Measurements from ENCODE around the gene PLEKHD1. TPM values are rescaled to one million over a fixed set of nuclear protein-coding genes. Genes with fewer than 3 reads are reported as not detected.

Gene PLEKHD1
- total and polyA plus RNA-seq, 2 donors (not counting 1 experiment from before 2014, with no cell fraction given) = under 0.01 to 0.01 TPM

DNA sequence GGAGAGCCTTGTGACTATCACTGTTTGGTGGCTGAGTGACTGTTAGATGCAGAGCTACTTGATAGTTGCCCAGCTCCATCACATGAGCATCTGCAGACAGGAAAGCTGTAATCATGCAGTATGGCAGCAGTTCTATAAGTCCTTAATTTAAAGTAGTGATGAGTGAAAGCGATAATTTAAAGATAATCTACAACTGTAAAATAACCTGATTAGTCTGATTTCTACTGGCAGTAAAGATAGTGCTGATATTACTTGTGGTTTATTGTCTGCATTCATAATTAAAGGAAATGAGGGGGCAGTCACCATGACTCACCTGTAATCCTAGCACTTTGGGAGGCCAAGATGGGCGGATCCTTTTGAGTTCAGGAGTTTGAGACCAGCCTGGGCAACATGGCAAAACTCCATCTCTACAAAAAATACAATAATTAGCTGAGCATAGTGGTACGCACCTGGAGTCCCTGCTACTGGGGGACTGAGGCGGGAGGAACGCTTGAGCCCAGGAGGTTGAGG lies 41.2 kb upstream of the PLEKHD1 start:
- Histone ChIP-seq H3K4me1 (ENCODE audit: control insufficient read depth, extremely low read depth, insufficient read depth, low read length) (no peaks in the 10 kb centered on the region), H4K20me1 (ENCODE audit: control insufficient read depth, extremely low read depth, insufficient read depth, low read length) (no peaks in the 10 kb centered on the region), H3K27me3 (ENCODE audit: control insufficient read depth, insufficient read depth, low read length) (no peaks in the 10 kb centered on the region), H3K79me2 (ENCODE audit: control insufficient read depth, insufficient read depth, low read length) (no peaks in the 10 kb centered on the region), H3K9me3 (ENCODE audit: control insufficient read depth, insufficient read depth, low read depth, low read length) (no peaks in the 10 kb centered on the region), H3K36me3 (ENCODE audit: control insufficient read depth, insufficient read depth, low read length) (peaks cover 2% of the 10 kb centered on the region), H3K4me2 (ENCODE audit: extremely low read depth, insufficient read depth, low read length) (no peak overlapping the region), H3K4me3 (replicated peaks in 1 of 4; ENCODE audit: control extremely low read depth in 1 of 4, insufficient read depth in 1 of 4, low read depth in 3 of 4, low read length in 4 of 4) (no peak overlapping the region), H2AFZ (ENCODE audit: low read length) (no peak overlapping the region), H3K27ac (ENCODE audit: insufficient read depth, low read length) (no peak overlapping the region), H3K9ac (ENCODE audit: insufficient read depth, low read length) (no peak overlapping the region)
- no peak for DNase-seq (ENCODE audit: low read depth in 2 of 2)
- no peak for TF ChIP-seq EZH2 (IDR thresholded peaks at IDR 0.05; ENCODE audit: low read length, missing control alignments)
- TF ChIP-seq, protein P1, sequence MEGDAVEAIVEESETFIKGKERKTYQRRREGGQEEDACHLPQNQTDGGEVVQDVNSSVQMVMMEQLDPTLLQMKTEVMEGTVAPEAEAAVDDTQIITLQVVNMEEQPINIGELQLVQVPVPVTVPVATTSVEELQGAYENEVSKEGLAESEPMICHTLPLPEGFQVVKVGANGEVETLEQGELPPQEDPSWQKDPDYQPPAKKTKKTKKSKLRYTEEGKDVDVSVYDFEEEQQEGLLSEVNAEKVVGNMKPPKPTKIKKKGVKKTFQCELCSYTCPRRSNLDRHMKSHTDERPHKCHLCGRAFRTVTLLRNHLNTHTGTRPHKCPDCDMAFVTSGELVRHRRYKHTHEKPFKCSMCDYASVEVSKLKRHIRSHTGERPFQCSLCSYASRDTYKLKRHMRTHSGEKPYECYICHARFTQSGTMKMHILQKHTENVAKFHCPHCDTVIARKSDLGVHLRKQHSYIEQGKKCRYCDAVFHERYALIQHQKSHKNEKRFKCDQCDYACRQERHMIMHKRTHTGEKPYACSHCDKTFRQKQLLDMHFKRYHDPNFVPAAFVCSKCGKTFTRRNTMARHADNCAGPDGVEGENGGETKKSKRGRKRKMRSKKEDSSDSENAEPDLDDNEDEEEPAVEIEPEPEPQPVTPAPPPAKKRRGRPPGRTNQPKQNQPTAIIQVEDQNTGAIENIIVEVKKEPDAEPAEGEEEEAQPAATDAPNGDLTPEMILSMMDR (conservative IDR thresholded peaks at IDR 0.05 in 1 of 2, IDR thresholded peaks at IDR 0.05 in 1 of 2; ENCODE audit: low read depth in 1 of 2, low read length in 2 of 2) = no peak

GRCh38 chr14:69449216-69449615 lies 35.3 kb upstream of the PLEKHD1 start:
- Histone ChIP-seq H3K9me3 (ENCODE audit: control insufficient read depth, insufficient read depth, low read depth, low read length) (no peaks in the 10 kb centered on the region), H3K9ac (ENCODE audit: insufficient read depth, low read length) (no peak overlapping the region), H3K4me2 (ENCODE audit: extremely low read depth, insufficient read depth, low read length) (no peak overlapping the region), H3K36me3 (ENCODE audit: control insufficient read depth, insufficient read depth, low read length) (no peaks in the 10 kb centered on the region), H3K27me3 (ENCODE audit: control insufficient read depth, insufficient read depth, low read length) (no peaks in the 10 kb centered on the region), H3K27ac (ENCODE audit: insufficient read depth, low read length) (no peak overlapping the region), H3K4me1 (ENCODE audit: control insufficient read depth, extremely low read depth, insufficient read depth, low read length) (no peaks in the 10 kb centered on the region), H2AFZ (ENCODE audit: low read length) (no peak overlapping the region), H3K4me3 (replicated peaks in 1 of 4; ENCODE audit: control extremely low read depth in 1 of 4, insufficient read depth in 1 of 4, low read depth in 3 of 4, low read length in 4 of 4) (no peak overlapping the region), H4K20me1 (ENCODE audit: control insufficient read depth, extremely low read depth, insufficient read depth, low read length) (no peaks in the 10 kb centered on the region), H3K79me2 (ENCODE audit: control insufficient read depth, insufficient read depth, low read length) (no peaks in the 10 kb centered on the region)
- no peak for DNase-seq (ENCODE audit: low read depth in 2 of 2)
- TF ChIP-seq EZH2 (IDR thresholded peaks at IDR 0.05; ENCODE audit: low read length, missing control alignments) = no peak
- TF ChIP-seq, protein P1 (conservative IDR thresholded peaks at IDR 0.05 in 1 of 2, IDR thresholded peaks at IDR 0.05 in 1 of 2; ENCODE audit: low read depth in 1 of 2, low read length in 2 of 2) = no peak

- no peak overlapping the region for H2AFZ ChIP-seq (ENCODE audit: low read length)
- no peaks in the 10 kb centered on the region for H3K4me1 ChIP-seq (ENCODE audit: control insufficient read depth, extremely low read depth, insufficient read depth, low read length)
- no peak overlapping the region for H3K27ac ChIP-seq (ENCODE audit: insufficient read depth, low read length)
- H3K4me2 ChIP-seq (ENCODE audit: extremely low read depth, insufficient read depth, low read length) = no peak overlapping the region
- H3K79me2 ChIP-seq (ENCODE audit: control insufficient read depth, insufficient read depth, low read length) = no peaks in the 10 kb centered on the region
- H3K27me3 ChIP-seq (ENCODE audit: control insufficient read depth, insufficient read depth, low read length) = no peaks in the 10 kb centered on the region
- no peak for DNase-seq (ENCODE audit: low read depth in 2 of 2)
- H3K36me3 ChIP-seq (ENCODE audit: control insufficient read depth, insufficient read depth, low read length) = no peaks in the 10 kb centered on the region
- no peak for TF ChIP-seq EZH2 (IDR thresholded peaks at IDR 0.05; ENCODE audit: low read length, missing control alignments)
- TF ChIP-seq, protein P1 (conservative IDR thresholded peaks at IDR 0.05 in 1 of 2, IDR thresholded peaks at IDR 0.05 in 1 of 2; ENCODE audit: low read depth in 1 of 2, low read length in 2 of 2) = no peak
- no peaks in the 10 kb centered on the region for H4K20me1 ChIP-seq (ENCODE audit: control insufficient read depth, extremely low read depth, insufficient read depth, low read length)
- H3K9ac ChIP-seq (ENCODE audit: insufficient read depth, low read length) = no peak overlapping the region
- H3K4me3 ChIP-seq (replicated peaks in 1 of 4; ENCODE audit: control extremely low read depth in 1 of 4, insufficient read depth in 1 of 4, low read depth in 3 of 4, low read length in 4 of 4) = no peak overlapping the region
- no peaks in the 10 kb centered on the region for H3K9me3 ChIP-seq (ENCODE audit: control insufficient read depth, insufficient read depth, low read depth, low read length)
These were observed 32.6 kb upstream of the PLEKHD1 start for GRCh38 chr14:69451941-69452340.

Measured in fibroblast of lung (primary cell).